Measurements from ENCODE around the gene MNX1.

The MNX1 gene

DNA sequence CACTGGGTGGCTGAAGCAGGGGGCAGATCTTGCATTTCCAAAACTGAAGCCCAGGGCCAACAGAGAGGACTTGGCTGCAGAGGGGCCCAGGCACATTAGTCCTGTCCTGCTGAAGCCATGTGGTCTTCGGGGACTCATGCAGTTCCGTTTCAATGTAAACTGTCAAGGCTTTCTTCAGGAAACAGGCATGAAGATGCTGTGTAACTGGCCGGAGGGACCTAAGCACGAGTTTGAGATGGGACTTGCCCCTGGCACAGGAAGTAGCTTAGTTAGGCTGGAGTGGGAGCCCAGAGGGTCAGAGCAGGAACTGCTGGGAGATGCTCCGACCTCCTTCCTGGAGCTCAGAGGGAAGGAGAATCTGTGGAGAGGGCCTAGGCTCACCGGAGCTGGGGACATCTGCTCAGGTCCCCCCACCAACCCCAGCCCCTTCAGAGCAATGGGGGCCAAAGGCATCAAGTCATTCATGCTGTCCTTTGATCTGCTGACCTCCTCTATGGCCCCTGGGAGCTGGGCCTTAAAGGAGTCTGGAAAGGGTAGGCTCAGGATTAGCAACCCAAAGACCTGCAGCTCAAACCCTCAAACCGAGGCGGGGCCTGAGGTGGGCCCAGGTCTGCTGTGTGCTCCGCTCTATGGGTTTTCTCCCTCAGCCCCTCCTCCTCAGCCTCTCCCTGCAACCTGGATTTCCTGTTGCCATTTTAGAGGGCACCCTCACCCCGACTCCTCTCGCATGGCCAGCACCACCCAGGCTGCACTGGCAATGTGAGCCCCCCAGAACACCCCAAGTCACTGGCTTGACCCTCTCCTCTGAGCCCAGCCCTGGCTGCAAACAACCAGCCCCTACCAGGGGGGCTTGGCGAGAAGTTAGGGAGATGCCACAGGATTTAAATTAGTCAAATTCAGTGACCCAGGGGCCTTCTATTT lies 4.4 kb upstream of the MNX1 start:
- DNase-seq (ENCODE audit: low spot score) = no peak

DNA sequence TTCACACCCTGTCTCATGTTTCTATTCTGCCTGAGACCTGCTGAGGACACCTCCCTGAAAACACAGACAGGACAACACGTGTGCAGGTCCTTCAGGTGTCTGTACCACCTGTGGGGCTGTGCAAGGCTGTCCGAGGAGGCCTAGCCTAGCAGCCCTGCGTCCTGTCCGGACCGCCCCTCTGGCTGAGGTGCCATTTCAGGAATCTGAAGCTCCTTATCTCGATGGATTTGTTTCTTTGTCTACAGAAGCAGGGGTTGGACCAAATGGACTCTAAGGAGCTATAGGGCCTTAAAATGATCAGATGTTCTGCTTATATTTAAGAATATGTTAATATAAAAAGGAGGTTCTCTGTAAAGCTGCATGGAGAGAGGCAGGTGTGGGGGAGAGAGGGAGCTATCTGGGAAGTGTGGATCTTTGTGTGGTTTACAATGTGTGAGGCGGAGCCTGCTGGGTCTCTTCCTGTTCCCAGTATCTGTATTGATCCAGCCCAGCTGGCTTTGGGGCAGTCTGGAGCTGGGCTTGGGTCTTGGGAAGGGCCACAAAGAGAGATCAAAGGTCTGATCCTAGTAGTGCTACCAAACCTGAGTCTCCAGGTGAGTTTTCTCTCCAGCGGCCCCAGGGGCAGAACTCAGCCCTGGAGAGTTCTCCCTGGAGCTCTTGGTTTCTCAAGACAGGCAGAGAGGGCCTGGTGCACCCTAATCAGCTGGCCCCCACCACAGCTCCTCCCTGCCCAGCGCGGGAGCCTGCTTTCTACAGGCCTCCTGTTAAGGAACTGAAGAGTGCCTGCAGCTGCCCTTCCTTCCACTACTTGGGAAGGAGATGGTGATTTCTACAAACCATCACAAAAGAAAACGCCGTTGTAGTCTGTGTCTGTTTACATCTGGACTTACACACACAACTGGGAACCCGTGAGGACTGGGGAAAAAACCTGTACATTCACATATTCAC lies 3.4 kb upstream of the MNX1 start:
- no peak for DNase-seq (ENCODE audit: low spot score)

DNA sequence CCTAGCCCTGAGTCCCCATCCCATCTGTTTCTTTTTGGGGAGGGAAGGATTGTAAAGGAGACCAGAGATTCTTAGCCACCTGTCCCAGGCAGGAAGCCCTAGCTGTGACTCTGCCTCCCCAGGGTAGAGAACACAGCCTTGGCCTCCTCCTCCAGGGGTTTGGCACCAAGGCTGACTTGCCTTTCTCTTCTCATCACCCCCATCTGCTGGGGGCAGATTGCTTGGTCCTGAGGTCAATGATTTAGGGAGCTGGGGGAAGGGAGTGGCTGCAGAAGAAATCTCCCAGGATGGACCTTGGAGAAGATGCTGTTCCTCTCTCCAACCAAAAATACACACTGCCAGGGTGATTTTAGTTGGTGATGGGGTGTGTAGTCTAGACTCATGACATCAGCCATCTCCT lies 2.6 kb upstream of the MNX1 start:
- no peak for DNase-seq (ENCODE audit: low spot score)

DNA sequence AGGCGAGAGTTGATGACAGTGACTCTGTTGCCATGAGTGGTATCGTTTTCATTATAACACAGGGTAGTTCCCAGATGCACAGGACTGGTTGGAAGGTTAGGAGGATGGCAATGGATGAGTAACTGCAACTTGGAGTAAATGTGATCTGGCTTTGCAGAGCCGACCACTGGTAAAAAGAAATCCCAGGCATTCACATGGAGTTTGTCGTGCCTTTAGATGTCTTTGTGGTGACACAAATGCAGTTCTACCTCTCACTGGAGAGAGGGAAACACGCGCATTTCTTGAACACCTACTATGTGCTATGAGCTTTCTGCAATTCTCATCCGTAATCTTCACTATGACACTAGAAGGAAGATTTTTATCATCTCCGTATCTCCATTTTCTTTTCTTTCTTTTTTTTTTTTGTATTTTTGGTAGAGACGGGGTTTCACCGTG lies 1.7 kb upstream of the MNX1 start:
- no peak for DNase-seq (ENCODE audit: low spot score)

DNA sequence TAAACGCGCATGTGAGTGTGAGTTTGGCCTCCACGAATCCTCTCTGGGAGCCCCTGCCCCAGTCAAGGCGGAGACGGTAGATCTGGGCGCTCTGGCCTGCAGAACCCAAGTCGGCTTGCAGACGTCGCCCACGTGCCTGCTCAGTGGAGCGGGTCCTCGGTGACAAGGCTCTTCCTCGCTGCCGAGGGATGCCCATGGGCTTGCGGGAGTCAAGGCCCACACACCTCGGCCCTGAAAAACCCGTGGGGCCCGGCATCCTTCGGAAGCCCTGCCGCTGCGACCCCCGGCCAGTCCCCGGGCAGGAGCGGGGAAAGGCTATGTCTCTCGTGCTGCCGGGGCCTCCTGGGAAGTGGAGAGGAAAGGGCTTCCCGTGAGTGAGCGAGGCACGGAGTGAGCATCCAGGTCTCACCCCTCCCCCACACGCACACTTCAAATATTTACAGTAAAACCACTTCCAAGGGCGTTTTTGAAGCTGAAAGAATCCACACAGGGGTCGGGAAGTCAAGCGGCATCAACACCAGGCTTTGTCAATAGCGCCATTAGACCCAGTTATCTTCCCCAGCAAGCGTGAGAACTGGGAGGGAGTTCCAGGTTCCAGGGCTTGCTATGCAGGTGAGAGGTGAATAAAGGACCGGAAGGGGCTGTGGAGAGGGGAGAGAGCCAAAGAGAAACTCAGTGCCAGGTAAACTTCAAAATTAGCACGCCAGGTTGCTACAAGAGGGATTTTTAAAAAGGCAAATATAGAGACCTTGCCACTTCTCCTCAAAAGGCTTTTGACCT lies 1.1 kb upstream of the MNX1 start:
- no peak for DNase-seq (ENCODE audit: low spot score)

DNA sequence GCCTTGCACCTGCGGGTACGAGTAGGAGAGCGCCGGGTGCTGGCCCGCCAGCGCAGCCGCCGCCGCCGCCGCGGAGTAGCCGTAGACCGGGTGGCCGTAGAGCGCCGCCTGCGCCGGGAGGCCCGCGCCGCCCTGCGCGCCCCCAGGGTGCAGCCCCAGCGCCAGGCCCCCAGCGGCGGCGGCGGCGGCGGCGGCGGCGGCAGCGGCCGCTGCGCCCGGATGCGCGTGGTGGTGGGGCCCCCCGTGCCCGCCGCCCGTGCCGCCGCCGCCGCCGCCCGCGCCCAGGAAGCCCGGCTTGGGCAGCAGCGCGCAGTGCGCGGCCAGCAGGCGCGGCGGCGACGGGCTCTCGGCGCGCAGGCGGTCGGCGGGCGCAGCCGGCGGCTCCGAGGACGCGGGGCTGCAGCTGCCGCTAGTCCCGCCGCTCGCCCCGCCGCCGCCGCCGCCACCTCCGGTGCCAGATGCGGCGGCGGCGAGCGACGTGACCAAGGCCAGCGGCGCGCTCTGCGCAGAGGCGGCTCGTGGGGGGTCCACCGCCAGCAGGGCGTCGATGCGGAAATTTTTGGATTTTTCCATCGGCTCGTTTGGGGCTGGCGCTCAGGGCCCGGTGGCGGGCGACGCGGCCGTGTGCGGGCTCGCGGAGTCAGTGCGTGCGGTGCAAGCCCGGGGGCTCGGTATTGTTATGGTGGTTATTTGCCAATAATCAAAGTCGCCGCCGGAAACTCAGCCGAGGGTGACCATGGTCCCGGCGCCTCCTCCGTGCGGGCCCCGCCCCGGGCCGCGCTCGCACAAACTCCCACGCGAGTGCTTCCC lies 480 bp downstream of the MNX1 start:
- DNase-seq (ENCODE audit: low spot score) = no peak

DNA sequence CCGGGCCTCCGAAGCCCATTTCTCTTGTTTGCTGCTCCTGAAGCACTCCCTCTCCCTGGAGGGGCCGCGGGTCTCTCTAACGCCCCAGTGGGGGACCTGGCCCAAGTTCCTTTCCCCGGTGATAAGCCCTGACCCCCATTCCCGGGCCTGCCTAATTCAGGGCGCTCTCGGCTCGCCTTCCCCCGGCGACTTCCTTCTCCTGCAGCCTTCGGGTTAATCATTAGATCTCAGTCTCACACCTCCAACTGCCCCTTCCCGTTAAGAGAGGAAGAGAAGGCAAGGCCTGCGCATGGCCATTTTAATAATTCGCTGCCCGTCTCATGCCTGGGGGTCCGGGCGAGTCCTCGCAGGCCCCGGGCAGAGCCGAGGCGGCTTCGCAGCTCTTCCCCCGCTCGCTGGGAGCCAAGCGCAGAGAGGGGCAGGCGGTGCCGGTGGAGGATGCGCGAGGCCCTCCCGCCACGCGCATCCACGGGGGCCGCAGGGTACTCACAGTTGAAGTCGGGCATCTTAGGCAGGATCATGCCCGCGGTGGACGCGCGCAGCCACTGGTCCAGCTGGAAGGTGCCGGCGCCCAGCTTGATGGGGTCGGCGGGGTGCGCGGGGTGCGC lies 1.2 kb downstream of the MNX1 start:
- DNase-seq (ENCODE audit: low spot score) = no peak

DNA sequence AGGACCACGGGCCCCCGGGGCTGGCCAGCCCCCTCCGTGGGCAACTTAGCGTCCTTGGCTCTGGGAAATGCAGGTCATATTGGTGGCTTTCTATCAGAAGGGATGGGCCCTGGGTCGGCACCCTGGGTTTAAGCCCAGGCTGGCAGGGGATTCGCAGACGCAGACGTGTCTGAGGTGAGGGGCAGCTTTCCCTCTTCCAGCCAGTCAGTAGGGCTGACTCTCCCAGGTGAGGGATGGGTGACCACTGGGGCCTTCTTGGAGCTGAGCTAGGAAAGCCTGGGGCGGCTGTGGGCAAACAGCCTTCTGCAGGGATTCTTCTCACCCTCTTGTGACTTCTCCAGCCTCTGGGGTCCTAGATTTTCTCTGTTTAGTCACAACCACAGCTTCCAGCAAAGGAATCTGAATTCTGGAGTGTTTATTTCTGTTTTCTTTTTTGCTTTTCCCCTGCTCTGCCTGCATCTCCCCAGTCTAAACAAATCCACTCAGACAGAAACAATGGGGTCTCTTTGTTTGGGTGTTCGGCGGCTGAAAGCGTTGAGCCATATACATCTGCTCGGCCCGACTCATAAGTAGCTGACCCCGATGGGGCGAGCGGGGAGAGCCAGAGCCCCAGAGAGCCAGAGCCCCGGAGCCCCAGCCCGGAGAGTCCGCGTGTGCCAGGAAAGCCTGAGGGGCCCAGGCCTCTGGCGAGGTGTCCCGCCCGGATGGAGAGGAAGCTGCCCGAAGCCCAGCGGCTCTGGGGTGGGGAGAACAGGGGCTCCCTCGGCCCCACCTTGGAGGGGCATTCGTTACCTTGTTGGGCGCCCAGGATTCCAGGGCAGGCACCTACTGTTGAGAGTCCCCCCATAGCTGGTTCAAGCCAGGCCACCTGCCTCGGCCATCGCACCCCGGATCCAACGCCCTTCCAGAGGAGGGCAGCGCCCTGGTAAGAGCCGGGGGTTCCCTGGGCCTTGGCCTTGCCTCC lies 2.0 kb downstream of the MNX1 start:
- DNase-seq (ENCODE audit: low spot score) = no peak

DNA sequence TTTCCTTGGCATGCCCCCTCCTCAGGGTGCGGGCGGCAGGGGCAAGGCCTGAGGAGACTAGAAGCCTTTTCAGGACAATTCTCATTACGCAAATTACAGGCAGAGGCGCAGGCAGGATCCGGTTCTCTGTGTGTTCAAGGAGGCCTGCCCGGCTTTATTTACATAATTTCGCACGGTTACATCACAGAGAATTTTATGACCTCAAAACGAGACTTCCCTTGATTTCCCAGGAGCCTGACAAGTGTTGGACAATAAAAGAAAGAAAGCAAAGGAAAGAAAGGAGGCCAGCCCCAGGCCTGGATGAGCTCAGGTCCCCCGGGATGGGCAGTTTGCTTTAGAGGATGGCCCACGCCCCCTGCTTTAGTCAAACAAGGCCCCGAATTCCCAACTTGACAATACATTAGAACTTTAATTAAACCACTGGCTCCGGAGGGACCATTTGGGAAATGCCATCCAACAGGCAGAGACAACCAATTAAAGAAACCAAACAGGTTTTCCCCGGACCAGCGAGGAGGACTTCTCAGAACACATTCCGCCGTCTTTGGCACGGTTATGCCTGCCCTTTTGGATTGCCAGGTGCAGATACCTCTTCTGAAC lies 2.9 kb downstream of the MNX1 start:
- no peak for DNase-seq (ENCODE audit: low spot score)

DNA sequence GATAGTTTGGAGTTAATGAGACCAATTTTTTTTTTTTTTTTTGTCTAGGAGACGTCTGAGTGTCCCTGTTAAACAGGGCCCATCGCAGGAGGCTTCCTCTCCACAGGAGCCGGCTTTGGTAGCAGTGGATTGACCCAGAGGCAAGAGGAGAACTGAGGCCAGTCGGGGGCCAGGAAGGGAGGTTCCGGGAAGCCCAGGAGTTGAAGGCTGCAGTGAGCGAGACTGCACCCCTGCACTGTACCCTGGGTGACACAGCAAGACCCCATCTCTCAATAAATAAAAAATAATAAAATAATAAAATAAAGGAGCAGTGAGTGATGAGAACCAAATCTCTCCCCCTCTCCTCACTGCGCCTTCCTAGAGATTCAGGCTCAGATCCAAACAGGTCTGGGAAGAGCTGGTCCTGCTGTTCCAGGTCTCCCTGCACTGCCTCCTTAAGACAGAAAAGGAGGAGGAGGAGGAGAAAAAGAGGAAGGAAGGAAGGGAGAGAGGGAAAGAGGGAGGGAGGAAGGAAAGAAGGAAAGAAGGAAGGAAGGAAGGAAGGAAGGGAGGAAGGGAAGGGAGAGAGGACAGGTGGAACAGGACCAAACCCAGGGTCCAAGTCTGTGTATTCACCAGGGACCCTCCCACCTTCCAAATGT lies 3.5 kb downstream of the MNX1 start:
- no peak for DNase-seq (ENCODE audit: low spot score)

DNA sequence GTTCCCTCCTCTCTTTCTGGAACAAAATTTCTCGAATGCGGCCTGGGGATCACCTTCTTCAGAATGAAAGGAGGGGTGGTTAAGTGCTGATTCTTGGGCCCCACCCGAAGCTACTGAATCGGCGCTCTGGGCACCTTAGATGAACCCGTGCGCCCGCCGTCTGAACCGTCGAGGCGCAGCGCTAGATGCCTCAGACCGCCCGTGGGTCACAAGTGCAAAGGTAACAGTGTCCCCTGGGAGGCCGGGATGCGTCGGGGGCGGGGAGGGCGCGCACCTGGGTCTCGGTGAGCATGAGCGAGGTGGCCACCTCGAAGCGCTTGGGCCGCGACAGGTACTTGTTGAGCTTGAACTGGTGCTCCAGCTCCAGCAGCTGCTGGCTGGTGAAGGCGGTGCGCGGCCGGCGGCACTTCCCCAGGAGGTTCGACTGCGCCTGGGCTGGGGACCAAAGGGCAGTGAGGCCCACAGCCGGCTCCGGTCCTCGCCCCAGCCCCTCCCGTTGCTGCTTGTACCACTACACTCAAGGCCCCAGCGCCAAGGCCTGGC lies 4.2 kb downstream of the MNX1 start:
- no peak for DNase-seq (ENCODE audit: low spot score)

DNA sequence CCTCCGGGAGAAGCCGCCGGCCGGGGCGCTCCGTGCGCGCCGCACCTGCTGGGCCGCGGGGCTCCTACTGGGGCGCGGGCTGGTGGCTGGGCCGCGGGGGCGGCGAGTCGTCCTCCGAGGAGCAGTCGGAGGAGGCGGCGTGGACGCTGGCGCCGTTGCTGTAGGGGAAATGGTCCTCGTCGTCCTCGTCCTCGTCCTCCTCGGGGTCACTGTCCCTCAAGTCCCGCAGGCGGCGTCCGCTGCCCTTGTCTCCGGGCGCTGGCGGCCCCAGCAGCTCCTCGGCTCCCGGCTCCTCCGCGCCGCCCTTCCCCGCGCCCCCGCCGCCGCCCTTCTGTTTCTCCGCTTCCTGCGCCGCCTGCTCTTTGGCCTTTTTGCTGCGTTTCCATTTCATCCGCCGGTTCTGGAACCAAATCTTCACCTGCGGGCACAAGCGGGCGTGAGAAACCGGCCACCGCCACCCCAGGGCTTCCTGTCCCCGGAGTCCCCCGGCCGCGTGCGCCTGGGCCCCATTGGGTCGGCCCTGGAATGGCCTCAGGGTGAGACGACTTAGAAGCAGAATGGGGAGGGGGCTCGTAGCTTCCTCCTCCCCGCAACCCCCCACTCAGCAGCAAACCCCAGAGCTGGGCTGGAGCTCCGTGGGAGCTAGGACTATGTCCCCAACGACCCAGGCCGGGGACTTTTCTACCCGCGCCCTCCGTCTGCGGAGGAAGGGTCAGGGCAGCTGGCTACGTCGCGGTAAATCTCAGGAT lies 4.8 kb downstream of the MNX1 start:
- no peak for DNase-seq (ENCODE audit: low spot score)

DNA sequence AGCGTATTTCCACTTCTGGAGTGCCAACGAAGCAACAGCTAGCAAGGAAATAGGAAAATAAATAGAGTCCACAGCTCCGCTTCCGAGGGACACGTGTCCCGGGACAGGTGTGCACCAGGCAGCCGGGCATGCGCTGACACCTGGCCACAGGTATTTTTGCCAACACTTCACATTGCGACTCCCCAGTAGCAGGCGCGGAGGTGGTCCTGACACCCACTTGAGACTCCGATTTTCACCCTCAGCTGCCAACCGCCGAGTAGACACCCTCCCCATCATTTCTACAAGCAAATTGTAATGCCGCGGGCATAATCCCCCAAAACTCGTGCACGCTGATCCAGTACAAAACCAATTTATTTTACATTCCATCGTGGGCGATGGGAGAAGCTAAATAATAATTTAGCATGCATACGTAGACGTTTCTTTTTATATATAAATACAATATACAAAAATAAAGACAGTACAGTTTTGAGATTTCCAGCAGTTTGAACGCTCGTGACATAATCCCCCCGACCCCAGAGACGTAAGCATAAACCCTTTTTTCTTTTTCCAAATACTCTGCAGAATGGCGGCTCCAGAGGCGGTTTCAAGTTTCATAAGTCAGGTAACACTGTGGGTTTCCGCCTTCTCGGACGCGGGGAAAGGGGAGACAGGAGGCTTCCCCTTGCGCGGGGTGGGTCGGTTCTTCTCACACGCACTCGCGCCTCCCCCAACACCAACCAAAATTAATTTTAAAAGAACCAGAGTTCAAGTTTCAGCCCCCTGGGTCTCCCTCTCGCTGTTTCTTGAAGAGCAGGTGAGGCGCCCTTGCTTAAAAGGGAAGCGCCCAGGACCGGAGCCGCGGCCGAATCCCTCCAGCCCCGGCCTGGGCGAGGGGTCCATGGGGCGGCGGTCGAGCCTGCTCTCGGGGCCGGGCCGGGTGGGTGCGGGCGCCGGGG lies 5.7 kb downstream of the MNX1 start:
- DNase-seq (ENCODE audit: low spot score) = no peak

DNA sequence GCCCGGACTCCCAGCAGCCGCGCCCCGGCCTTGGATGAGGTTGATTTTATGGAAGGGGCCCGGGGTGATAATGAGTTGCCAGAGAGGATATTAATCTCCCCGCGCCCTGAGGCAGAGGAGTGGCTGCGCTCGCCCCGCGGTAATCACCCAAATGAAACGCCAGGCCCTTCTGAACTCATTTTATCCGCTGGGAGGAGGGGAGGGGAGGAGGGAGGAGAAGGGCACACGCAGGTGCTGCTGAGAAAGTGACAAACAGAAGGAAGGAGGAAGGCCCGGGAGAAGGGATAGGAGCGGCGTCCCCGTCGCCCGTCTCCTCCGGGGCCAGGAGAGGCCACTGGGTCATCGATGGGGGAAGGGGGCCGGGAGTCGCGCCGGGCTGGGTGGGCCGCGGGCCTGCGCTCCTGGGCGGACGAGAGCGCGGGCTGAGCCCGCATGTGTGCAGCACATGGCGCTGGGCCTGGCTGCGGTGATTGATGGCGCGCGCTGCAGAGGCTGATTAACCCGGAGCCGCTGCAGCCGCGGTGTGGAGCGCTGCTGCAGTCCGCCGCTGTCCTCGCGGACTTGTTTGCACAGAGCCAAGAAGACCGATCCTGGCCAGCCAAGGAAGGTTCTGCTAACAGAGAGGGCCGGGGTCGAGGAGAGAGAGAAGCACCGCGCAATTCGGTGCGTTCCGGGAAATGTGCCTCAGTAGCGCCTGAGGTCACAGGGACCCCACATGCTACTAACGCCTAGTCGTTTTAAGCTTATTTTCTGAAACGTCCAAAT lies 6.5 kb downstream of the MNX1 start:
- no peak for DNase-seq (ENCODE audit: low spot score)

DNA sequence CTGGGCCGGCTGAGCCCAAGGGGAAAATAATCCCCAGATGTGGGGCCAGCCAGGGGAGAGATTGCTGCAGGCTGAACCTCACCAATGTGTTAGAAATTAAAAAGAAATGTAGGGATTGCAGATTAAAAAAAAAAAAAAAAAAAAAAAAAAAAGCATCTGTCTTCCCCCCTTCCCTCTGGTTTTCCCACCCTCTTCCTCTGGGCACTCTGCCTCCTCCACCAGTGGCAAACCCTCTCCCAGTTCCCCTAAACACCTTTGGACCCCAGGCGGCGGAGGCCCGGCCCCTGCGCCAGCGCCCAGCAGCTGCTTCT lies 7.1 kb downstream of the MNX1 start:
- DNase-seq (ENCODE audit: low spot score) = no peak

DNA sequence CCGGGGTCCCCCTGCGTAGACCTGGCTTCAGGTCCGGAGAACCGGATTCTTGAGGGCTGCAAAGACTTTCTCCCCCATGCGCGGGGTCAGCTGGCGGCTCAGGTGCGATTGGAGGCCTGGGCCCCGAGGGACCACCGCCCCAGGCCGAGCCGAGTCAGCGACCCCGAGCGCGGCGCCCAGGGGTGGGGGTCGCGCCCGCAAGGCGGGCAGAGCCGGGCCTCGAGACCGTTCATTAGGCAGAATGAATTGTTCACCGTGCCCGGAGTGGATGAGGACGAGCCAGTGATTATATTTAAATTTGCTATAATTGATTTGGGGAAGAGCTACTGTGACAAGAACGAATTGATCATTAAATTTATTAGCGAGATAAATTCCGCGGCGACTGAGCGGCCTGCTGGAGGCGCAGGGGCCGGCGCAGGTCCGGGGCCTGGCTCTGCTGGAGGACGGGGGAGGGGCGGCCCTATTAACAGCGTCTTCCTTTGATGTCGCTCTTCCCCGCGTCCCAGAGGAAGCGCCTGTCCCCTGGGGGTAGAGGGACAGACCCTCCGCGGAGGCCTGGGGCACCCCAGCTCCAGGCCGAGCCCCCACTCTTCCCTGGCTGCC lies 7.5 kb downstream of the MNX1 start:
- DNase-seq (ENCODE audit: low spot score) = no peak
